Rectal smooth muscle tissue (tissue), 1 donor: Measurements from ENCODE around the gene SOX1.

Experiments
- H3K27ac ChIP-seq: one replicate; pipeline ENCODE4 v1.7.0; 2013; ENCODE audit warnings: low read depth, low read length, inconsistent platforms
- H3K27me3 ChIP-seq: one replicate; pipeline ENCODE4 v1.7.0; 2013; ENCODE audit warnings: low read length; ENCODE audit not compliant: control insufficient read depth, insufficient read depth
- H3K36me3 ChIP-seq: one replicate; pipeline ENCODE4 v1.7.0; 2013; ENCODE audit warnings: low read length; ENCODE audit not compliant: control insufficient read depth, insufficient read depth
- H3K4me1 ChIP-seq: one replicate; pipeline ENCODE4 v1.7.0; 2013; ENCODE audit warnings: low read length; ENCODE audit not compliant: control insufficient read depth, insufficient read depth
- H3K4me3 ChIP-seq: one replicate; pipeline ENCODE4 v1.7.0; 2013; ENCODE audit warnings: low read length
- H3K9ac ChIP-seq: one replicate; pipeline ENCODE4 v1.7.0; 2013; ENCODE audit warnings: low read length

SOX1 gene

GRCh38 chr13:112117955-112118302 lies 51.0 kb downstream of the SOX1 start:
- no peaks in the 10 kb centered on the region for H3K36me3 ChIP-seq
- no peaks in the 10 kb centered on the region for H3K27me3 ChIP-seq
- no peak overlapping the region for H3K4me3 ChIP-seq
- H3K4me1 ChIP-seq: no peaks in the 10 kb centered on the region
- no peak overlapping the region for H3K27ac ChIP-seq
- H3K9ac ChIP-seq: no peak overlapping the region

- no peak overlapping the region for H3K4me3 ChIP-seq
- H3K27ac ChIP-seq: no peak overlapping the region
- H3K36me3 ChIP-seq: no peaks in the 10 kb centered on the region
- H3K4me1 ChIP-seq: no peaks in the 10 kb centered on the region
- H3K27me3 ChIP-seq: no peaks in the 10 kb centered on the region
- no peak overlapping the region for H3K9ac ChIP-seq
Observed at GRCh38 chr13:112118451-112119064, 51.6 kb downstream of the SOX1 start.

GRCh38 chr13:112119192-112120030 lies 52.5 kb downstream of the SOX1 start:
- no peak overlapping the region for H3K27ac ChIP-seq
- no peaks in the 10 kb centered on the region for H3K27me3 ChIP-seq
- H3K9ac ChIP-seq: no peak overlapping the region
- no peaks in the 10 kb centered on the region for H3K4me1 ChIP-seq
- no peak overlapping the region for H3K4me3 ChIP-seq
- no peaks in the 10 kb centered on the region for H3K36me3 ChIP-seq

- Histone ChIP-seq H3K4me3 (no peak overlapping the region), H3K27ac (no peak overlapping the region), H3K4me1 (no peaks in the 10 kb centered on the region), H3K27me3 (no peaks in the 10 kb centered on the region), H3K36me3 (no peaks in the 10 kb centered on the region), H3K9ac (no peak overlapping the region)
Observed at GRCh38 chr13:112120031-112120373, 53.1 kb downstream of the SOX1 start.
